Fibroblast of lung (primary cell): ENCODE results near the gene PAPPA. TPM values are rescaled to one million over a fixed set of nuclear protein-coding genes. Genes with fewer than 3 reads are reported as not detected.

ENCODE experiments used
- DNase-seq, 2 donors: peaks; one replicate each; pipeline versions ENCODE4 v3.0.0 to v3.0.0-alpha.2; 2010; ENCODE audit warnings: low read depth in 2 of 2
- H2AFZ ChIP-seq: 2 replicates; pipeline ENCODE4 v1.5.1; 2012; ENCODE audit warnings: low read length, control low read depth, inconsistent platforms
- H3K27ac ChIP-seq: 2 replicates; pipeline ENCODE4 v1.5.1; 2011; ENCODE audit warnings: low read length, control low read depth; ENCODE audit not compliant: insufficient read depth
- H3K27me3 ChIP-seq: 2 replicates; pipeline ENCODE4 v1.5.1; 2011; ENCODE audit warnings: mild to moderate bottlenecking, low read length; ENCODE audit not compliant: control insufficient read depth, insufficient read depth
- H3K36me3 ChIP-seq: 2 replicates; pipeline ENCODE4 v1.5.1; 2011; ENCODE audit warnings: low read length; ENCODE audit not compliant: control insufficient read depth, insufficient read depth
- H3K4me1 ChIP-seq: 2 replicates; pipeline ENCODE4 v1.5.1; 2011; ENCODE audit warnings: low read length; ENCODE audit not compliant: control insufficient read depth, insufficient read depth; ENCODE audit errors: extremely low read depth
- H3K4me2 ChIP-seq: 2 replicates; pipeline ENCODE4 v1.5.1; 2011; ENCODE audit warnings: low read length, control low read depth; ENCODE audit not compliant: insufficient read depth; ENCODE audit errors: extremely low read depth
- H3K4me3 ChIP-seq, 4 experiments: fragments of 200-600 bp in 1 of 4; sonication (generic) in 1 of 4; replicated peaks in 1 of 4; 2 replicates each; pipeline ENCODE4 v1.5.1; 2011 to 2016; ENCODE audit warnings: low read length in 4 of 4, low read depth in 3 of 4, mild to moderate bottlenecking in 3 of 4, control low read depth in 2 of 4, inconsistent platforms in 1 of 4, mixed read lengths in 1 of 4; ENCODE audit not compliant: insufficient read depth in 1 of 4; ENCODE audit errors: control extremely low read depth in 1 of 4
- H3K79me2 ChIP-seq: 2 replicates; pipeline ENCODE4 v1.5.1; 2012; ENCODE audit warnings: mild to moderate bottlenecking, low read length, inconsistent platforms; ENCODE audit not compliant: control insufficient read depth, insufficient read depth
- H3K9ac ChIP-seq: 2 replicates; pipeline ENCODE4 v1.5.1; 2011; ENCODE audit warnings: mild to moderate bottlenecking, low read length, control low read depth; ENCODE audit not compliant: insufficient read depth
- H3K9me3 ChIP-seq: 2 replicates; pipeline ENCODE4 v1.5.1; 2012; ENCODE audit warnings: low read depth, low read length; ENCODE audit not compliant: control insufficient read depth, insufficient read depth
- H4K20me1 ChIP-seq: 2 replicates; pipeline ENCODE4 v1.5.1; 2011; ENCODE audit warnings: low read length; ENCODE audit not compliant: control insufficient read depth, insufficient read depth; ENCODE audit errors: extremely low read depth
- CTCF ChIP-seq, 2 donors: IDR thresholded peaks in 1 of 2; conservative IDR thresholded peaks in 1 of 2; 1 replicate in 1 of 2; 2 replicates in 1 of 2; pipeline ENCODE4 v1.5.1; 2011 to 2012; ENCODE audit warnings: low read length in 2 of 2, control low read depth in 1 of 2, inconsistent platforms in 1 of 2, low read depth in 1 of 2, mild to moderate bottlenecking in 1 of 2
- EZH2 ChIP-seq: IDR thresholded peaks from 2 replicates; pipeline ENCODE4 v1.5.1; 2012; ENCODE audit warnings: low read length, control low read depth, mild to moderate bottlenecking; ENCODE audit errors: missing control alignments
- polyA plus RNA-seq, 2 donors: library from polyadenylated mRNA; depleted of rRNA in 1 of 2; stranded (reverse) in 1 of 2; unstranded in 1 of 2; fragments of >200 nt; gene quantifications; 2 replicates each; pipeline ENCODE4 v1.2.1, GENCODE V29; 2011 to 2012; ENCODE audit warnings: missing spikeins in 1 of 2
- total RNA-seq: library from RNA; depleted of rRNA; stranded (reverse); fragments of >200 nt; gene quantifications from 2 replicates; pipeline ENCODE4 v1.2.1, GENCODE V29; 2014

Gene PAPPA
- total and polyA plus RNA-seq, 2 donors (not counting 1 experiment from before 2014, with no cell fraction given): 8.8 to 45.7 TPM

- Histone ChIP-seq H3K4me2 (no peak overlapping the region), H3K4me1 (no peaks in the 10 kb centered on the region), H3K9me3 (no peaks in the 10 kb centered on the region), H2AFZ (no peak overlapping the region), H3K36me3 (no peaks in the 10 kb centered on the region), H3K9ac (no peak overlapping the region), H3K4me3 (no peak overlapping the region), H3K27me3 (no peaks in the 10 kb centered on the region), H3K27ac (no peak overlapping the region), H3K79me2 (no peaks in the 10 kb centered on the region), H4K20me1 (no peaks in the 10 kb centered on the region)
- no peak for DNase-seq
- TF ChIP-seq EZH2 (no peak), CTCF (conservative IDR thresholded peaks at IDR 0.05 in 1 of 2, IDR thresholded peaks at IDR 0.05 in 1 of 2; ENCODE audit: low read depth in 1 of 2, low read length in 2 of 2) (no peak)
Observed at GRCh38 chr9:116422119-116422979, 268.8 kb downstream of the PAPPA start.

GRCh38 chr9:116423149-116423548 lies 269.6 kb downstream of the PAPPA start:
- no peak overlapping the region for H3K4me3 ChIP-seq
- H3K27ac ChIP-seq: no peak overlapping the region
- H3K4me2 ChIP-seq: no peak overlapping the region
- DNase-seq: no peak
- no peak overlapping the region for H2AFZ ChIP-seq
- no peaks in the 10 kb centered on the region for H4K20me1 ChIP-seq
- H3K27me3 ChIP-seq: no peaks in the 10 kb centered on the region
- no peak overlapping the region for H3K9ac ChIP-seq
- H3K79me2 ChIP-seq: no peaks in the 10 kb centered on the region
- H3K36me3 ChIP-seq: no peaks in the 10 kb centered on the region
- H3K9me3 ChIP-seq: no peaks in the 10 kb centered on the region
- no peaks in the 10 kb centered on the region for H3K4me1 ChIP-seq
- TF ChIP-seq CTCF (conservative IDR thresholded peaks at IDR 0.05 in 1 of 2, IDR thresholded peaks at IDR 0.05 in 1 of 2; ENCODE audit: low read depth in 1 of 2, low read length in 2 of 2): no peak
- no peak for TF ChIP-seq EZH2

- no peaks in the 10 kb centered on the region for H3K36me3 ChIP-seq
- no peak overlapping the region for H3K27ac ChIP-seq
- TF ChIP-seq EZH2 (no peak), CTCF (conservative IDR thresholded peaks at IDR 0.05 in 1 of 2, IDR thresholded peaks at IDR 0.05 in 1 of 2; ENCODE audit: low read depth in 1 of 2, low read length in 2 of 2) (no peak)
- H4K20me1 ChIP-seq: no peaks in the 10 kb centered on the region
- no peak overlapping the region for H3K4me3 ChIP-seq
- H3K4me1 ChIP-seq: no peaks in the 10 kb centered on the region
- no peaks in the 10 kb centered on the region for H3K27me3 ChIP-seq
- DNase-seq: no peak
- H2AFZ ChIP-seq: no peak overlapping the region
- no peaks in the 10 kb centered on the region for H3K9me3 ChIP-seq
- no peak overlapping the region for H3K4me2 ChIP-seq
- no peak overlapping the region for H3K9ac ChIP-seq
- no peaks in the 10 kb centered on the region for H3K79me2 ChIP-seq
Observed at GRCh38 chr9:116425244-116425643, 271.7 kb downstream of the PAPPA start.
